AG10803 (cell line): ENCODE results near the gene IFT27.
A peak's percentile ranks its signal among the peaks of the same experiment; 100 is the strongest.

ENCODE experiments used
- DNase-seq: peaks from one replicate; pipeline ENCODE4 v3.0.0; 2010; ENCODE audit warnings: low read depth
- H3K4me3 ChIP-seq: 2 replicates; pipeline ENCODE4 v1.5.1; 2011; ENCODE audit warnings: mild to moderate bottlenecking, low read length, control low read depth
- CTCF ChIP-seq: conservative IDR thresholded peaks from 2 replicates; pipeline ENCODE4 v1.5.1; 2011; ENCODE audit warnings: mild to moderate bottlenecking, low read length, control low read depth, inconsistent platforms

The IFT27 gene

GRCh38 chr22:36796552-36797175, 20.7 kb upstream of the IFT27 start:
- TF ChIP-seq CTCF, result no peak
- DNase-seq, result no peak
- no peak overlapping the region for H3K4me3 ChIP-seq

- no peak overlapping the region for H3K4me3 ChIP-seq
- DNase-seq, result no peak
- TF ChIP-seq CTCF, result no peak
Measured at GRCh38 chr22:36795633-36796032, 19.7 kb upstream of the IFT27 start.

- no peak overlapping the region for H3K4me3 ChIP-seq
- no peak for TF ChIP-seq CTCF
- DNase-seq, result no peak
Measured at GRCh38 chr22:36790648-36791047, 14.7 kb upstream of the IFT27 start.

GRCh38 chr22:36787204-36787988, 11.5 kb upstream of the IFT27 start:
- H3K4me3 ChIP-seq, result no peak overlapping the region
- no peak for DNase-seq
- no peak for TF ChIP-seq CTCF

- DNase-seq, result no peak
- H3K4me3 ChIP-seq, result no peak overlapping the region
- TF ChIP-seq CTCF, result no peak
Measured at GRCh38 chr22:36783743-36784142, 7.8 kb upstream of the IFT27 start.

- peak; percentile 76 for DNase-seq
- H3K4me3 ChIP-seq, result no peak overlapping the region
- TF ChIP-seq CTCF, result peak; percentile 80
Measured at GRCh38 chr22:36781656-36782627, 6.0 kb upstream of the IFT27 start.
